ENCODE data around the gene DSP.

The DSP gene

DNA sequence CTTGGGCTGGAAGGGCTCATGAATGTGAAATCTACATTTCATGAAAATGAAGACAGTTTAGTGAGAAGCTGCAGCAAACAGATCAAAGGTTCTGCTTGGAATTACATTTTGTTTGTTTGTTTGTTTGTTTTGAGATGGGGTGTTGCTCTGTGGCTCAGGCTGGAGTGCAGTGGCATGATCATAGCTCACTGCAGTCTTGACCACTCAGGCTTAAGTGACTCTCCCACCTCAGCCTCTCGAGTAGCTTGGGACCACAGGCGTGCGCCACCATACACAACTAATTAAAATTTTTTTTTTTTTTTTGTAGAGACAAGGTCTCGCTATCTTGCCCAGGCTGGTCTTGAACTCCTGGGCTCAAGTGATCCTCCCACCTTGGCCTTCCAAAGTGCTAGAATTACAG lies 5.8 kb downstream of the DSP start:
- H2AFZ ChIP-seq (ENCODE audit: low read length), result no peak overlapping the region
- no peaks in the 10 kb centered on the region for H3K36me3 ChIP-seq (ENCODE audit: insufficient read depth, low read length)
- no peak overlapping the region for H3K9ac ChIP-seq (ENCODE audit: low read length)
- H4K20me1 ChIP-seq (ENCODE audit: insufficient read depth, low read length), result no peaks in the 10 kb centered on the region
- H3K27ac ChIP-seq (ENCODE audit: low read depth, low read length, poor library complexity, severe bottlenecking), result no peak overlapping the region
- H3K4me1 ChIP-seq (ENCODE audit: insufficient read depth, low read length, severe bottlenecking), result no peaks in the 10 kb centered on the region
- H3K9me3 ChIP-seq (ENCODE audit: low read length), result no peaks in the 10 kb centered on the region
- no peaks in the 10 kb centered on the region for H3K9me2 ChIP-seq (ENCODE audit: low read depth, low read length)
- no peak overlapping the region for H3K4me2 ChIP-seq (ENCODE audit: low read length)
- H3K79me2 ChIP-seq (ENCODE audit: insufficient read depth, low read length), result no peaks in the 10 kb centered on the region
- no peak for TF ChIP-seq EZH2 (IDR thresholded peaks at IDR 0.05; ENCODE audit: borderline replicate concordance, low read length)
- TF ChIP-seq, protein P1, sequence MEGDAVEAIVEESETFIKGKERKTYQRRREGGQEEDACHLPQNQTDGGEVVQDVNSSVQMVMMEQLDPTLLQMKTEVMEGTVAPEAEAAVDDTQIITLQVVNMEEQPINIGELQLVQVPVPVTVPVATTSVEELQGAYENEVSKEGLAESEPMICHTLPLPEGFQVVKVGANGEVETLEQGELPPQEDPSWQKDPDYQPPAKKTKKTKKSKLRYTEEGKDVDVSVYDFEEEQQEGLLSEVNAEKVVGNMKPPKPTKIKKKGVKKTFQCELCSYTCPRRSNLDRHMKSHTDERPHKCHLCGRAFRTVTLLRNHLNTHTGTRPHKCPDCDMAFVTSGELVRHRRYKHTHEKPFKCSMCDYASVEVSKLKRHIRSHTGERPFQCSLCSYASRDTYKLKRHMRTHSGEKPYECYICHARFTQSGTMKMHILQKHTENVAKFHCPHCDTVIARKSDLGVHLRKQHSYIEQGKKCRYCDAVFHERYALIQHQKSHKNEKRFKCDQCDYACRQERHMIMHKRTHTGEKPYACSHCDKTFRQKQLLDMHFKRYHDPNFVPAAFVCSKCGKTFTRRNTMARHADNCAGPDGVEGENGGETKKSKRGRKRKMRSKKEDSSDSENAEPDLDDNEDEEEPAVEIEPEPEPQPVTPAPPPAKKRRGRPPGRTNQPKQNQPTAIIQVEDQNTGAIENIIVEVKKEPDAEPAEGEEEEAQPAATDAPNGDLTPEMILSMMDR (IDR thresholded peaks at IDR 0.05; ENCODE audit: low read length), result no peak
- no peaks in the 10 kb centered on the region for H3F3A ChIP-seq (ENCODE audit: insufficient read depth, low read length)
- H3K27me3 ChIP-seq (ENCODE audit: insufficient read depth, low read length), result 0 out of 2 replicates have a peak, but pooled peaks cover 7% of the 10 kb centered on the region
- no peak overlapping the region for H3K4me3 ChIP-seq (ENCODE audit: low read depth, low read length, poor library complexity, severe bottlenecking)

DNA sequence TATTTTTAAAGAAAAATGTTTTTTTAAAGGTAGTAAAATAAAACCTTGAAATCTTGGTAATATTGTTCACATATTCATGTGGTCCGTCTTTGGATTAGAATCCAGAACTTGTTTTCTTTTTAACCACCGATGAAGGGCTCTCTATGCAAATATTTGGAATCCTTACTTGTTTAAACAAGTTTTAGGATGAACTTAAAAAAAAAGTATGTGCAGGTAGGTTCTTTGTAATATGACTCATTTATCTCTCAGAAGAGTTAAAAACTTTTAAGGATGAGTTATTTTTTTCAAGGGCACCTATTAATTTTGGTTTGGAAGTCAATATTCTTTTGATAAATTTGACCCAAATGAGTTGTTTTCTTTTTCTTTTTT lies 8.9 kb downstream of the DSP start:
- H3K9ac ChIP-seq (ENCODE audit: low read length), result no peak overlapping the region
- H3K9me2 ChIP-seq (ENCODE audit: low read depth, low read length), result no peaks in the 10 kb centered on the region
- no peaks in the 10 kb centered on the region for H3K36me3 ChIP-seq (ENCODE audit: insufficient read depth, low read length)
- no peak for TF ChIP-seq EZH2 (IDR thresholded peaks at IDR 0.05; ENCODE audit: borderline replicate concordance, low read length)
- TF ChIP-seq, protein P1 (IDR thresholded peaks at IDR 0.05; ENCODE audit: low read length), result no peak
- H3K9me3 ChIP-seq (ENCODE audit: low read length), result no peaks in the 10 kb centered on the region
- no peaks in the 10 kb centered on the region for H4K20me1 ChIP-seq (ENCODE audit: insufficient read depth, low read length)
- H2AFZ ChIP-seq (ENCODE audit: low read length), result no peak overlapping the region
- no peak overlapping the region for H3K4me3 ChIP-seq (ENCODE audit: low read depth, low read length, poor library complexity, severe bottlenecking)
- no peaks in the 10 kb centered on the region for H3F3A ChIP-seq (ENCODE audit: insufficient read depth, low read length)
- no peaks in the 10 kb centered on the region for H3K79me2 ChIP-seq (ENCODE audit: insufficient read depth, low read length)
- H3K27ac ChIP-seq (ENCODE audit: low read depth, low read length, poor library complexity, severe bottlenecking), result no peak overlapping the region
- H3K4me2 ChIP-seq (ENCODE audit: low read length), result no peak overlapping the region
- 0 out of 2 replicates have a peak, but pooled peaks cover 5% of the 10 kb centered on the region for H3K27me3 ChIP-seq (ENCODE audit: insufficient read depth, low read length)
- no peaks in the 10 kb centered on the region for H3K4me1 ChIP-seq (ENCODE audit: insufficient read depth, low read length, severe bottlenecking)

DNA sequence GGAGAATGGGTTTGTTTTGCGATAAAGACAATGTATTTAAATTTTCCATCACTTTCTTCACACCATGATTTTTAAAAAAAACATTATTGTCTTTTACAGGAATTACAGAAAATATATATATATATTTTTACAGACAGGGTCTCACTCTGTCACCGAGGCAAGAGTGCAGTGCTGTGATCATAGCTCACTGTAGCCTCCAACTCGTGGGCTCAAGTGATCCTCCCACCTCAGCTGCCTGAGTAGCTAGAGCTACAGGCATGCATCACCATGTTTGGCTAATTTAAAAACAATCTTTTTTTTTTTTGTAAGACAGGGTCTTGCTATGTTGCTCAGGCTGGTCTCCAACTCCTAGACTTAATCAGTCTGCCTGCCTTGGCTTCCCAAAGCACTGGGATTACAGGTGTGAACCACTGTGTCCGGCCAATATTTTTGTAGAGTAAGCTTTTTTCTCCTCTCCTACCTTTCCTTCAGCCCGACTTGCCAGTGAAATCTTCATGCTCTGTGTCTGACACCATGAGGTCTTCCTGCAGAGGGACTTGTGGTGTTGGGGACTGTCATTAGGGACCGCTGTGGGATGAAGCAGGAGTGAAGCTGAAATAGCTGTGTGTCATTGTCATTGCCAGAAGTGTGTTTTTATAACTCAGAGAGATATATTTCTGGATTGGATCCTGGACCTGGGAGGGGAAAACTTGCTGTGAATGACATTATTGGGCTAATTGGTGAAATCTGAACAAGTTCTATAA lies 13.2 kb downstream of the DSP start:
- H3K27ac ChIP-seq (ENCODE audit: low read depth, low read length, poor library complexity, severe bottlenecking), result no peak overlapping the region
- no peak overlapping the region for H2AFZ ChIP-seq (ENCODE audit: low read length)
- H3K9me2 ChIP-seq (ENCODE audit: low read depth, low read length), result no peaks in the 10 kb centered on the region
- H3K79me2 ChIP-seq (ENCODE audit: insufficient read depth, low read length), result no peaks in the 10 kb centered on the region
- H3F3A ChIP-seq (ENCODE audit: insufficient read depth, low read length), result no peaks in the 10 kb centered on the region
- no peak overlapping the region for H3K9ac ChIP-seq (ENCODE audit: low read length)
- H3K4me2 ChIP-seq (ENCODE audit: low read length), result no peak overlapping the region
- no peaks in the 10 kb centered on the region for H3K9me3 ChIP-seq (ENCODE audit: low read length)
- no peak overlapping the region for H3K4me3 ChIP-seq (ENCODE audit: low read depth, low read length, poor library complexity, severe bottlenecking)
- H3K4me1 ChIP-seq (ENCODE audit: insufficient read depth, low read length, severe bottlenecking), result no peaks in the 10 kb centered on the region
- H3K36me3 ChIP-seq (ENCODE audit: insufficient read depth, low read length), result no peaks in the 10 kb centered on the region
- H3K27me3 ChIP-seq (ENCODE audit: insufficient read depth, low read length), result no peaks in the 10 kb centered on the region
- TF ChIP-seq, protein P1 (IDR thresholded peaks at IDR 0.05; ENCODE audit: low read length), result no peak
- TF ChIP-seq EZH2 (IDR thresholded peaks at IDR 0.05; ENCODE audit: borderline replicate concordance, low read length), result no peak
- H4K20me1 ChIP-seq (ENCODE audit: insufficient read depth, low read length), result no peaks in the 10 kb centered on the region
